GM12864 (cell line): Measurements from ENCODE around the gene HECTD4.
A peak's percentile ranks its signal among the peaks of the same experiment; 100 is the strongest.

ENCODE experiments used
- DNase-seq: peaks from one replicate; pipeline ENCODE4 v3.0.0-alpha.2; 2011; ENCODE audit warnings: low read depth
- H3K4me3 ChIP-seq: 2 replicates; pipeline ENCODE4 v1.5.1; 2011; ENCODE audit warnings: mild to moderate bottlenecking, low read depth, low read length, control low read depth
- TF ChIP-seq, protein P1 (sequence below): IDR thresholded peaks from 2 replicates; pipeline ENCODE4 v1.5.1; 2011; ENCODE audit warnings: low read depth, mild to moderate bottlenecking, moderate library complexity, low read length, control low read depth, inconsistent platforms; ENCODE audit errors: missing control alignments

The HECTD4 gene

DNA sequence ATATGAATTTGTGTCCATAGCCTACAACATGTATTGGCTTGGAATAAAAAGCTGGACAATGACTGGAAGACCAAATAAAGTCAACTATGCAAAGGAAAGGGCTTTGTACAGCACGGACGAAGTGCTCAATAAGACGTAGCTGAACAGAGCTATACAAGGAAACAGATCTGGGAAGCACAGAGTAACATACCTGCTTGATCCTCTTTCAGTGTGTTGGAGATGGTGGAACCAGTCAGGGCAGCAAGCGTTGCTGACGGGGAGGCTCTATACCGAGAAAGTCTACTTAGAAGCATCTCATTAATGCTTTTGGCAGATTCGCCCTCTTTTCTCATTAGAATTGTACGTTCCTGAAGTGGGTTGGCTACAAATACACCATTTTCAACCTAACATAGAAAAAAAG, 99.3 kb downstream of the HECTD4 start:
- DNase-seq = no peak
- H3K4me3 ChIP-seq = no peak overlapping the region
- TF ChIP-seq, protein P1, sequence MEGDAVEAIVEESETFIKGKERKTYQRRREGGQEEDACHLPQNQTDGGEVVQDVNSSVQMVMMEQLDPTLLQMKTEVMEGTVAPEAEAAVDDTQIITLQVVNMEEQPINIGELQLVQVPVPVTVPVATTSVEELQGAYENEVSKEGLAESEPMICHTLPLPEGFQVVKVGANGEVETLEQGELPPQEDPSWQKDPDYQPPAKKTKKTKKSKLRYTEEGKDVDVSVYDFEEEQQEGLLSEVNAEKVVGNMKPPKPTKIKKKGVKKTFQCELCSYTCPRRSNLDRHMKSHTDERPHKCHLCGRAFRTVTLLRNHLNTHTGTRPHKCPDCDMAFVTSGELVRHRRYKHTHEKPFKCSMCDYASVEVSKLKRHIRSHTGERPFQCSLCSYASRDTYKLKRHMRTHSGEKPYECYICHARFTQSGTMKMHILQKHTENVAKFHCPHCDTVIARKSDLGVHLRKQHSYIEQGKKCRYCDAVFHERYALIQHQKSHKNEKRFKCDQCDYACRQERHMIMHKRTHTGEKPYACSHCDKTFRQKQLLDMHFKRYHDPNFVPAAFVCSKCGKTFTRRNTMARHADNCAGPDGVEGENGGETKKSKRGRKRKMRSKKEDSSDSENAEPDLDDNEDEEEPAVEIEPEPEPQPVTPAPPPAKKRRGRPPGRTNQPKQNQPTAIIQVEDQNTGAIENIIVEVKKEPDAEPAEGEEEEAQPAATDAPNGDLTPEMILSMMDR = no peak

DNA sequence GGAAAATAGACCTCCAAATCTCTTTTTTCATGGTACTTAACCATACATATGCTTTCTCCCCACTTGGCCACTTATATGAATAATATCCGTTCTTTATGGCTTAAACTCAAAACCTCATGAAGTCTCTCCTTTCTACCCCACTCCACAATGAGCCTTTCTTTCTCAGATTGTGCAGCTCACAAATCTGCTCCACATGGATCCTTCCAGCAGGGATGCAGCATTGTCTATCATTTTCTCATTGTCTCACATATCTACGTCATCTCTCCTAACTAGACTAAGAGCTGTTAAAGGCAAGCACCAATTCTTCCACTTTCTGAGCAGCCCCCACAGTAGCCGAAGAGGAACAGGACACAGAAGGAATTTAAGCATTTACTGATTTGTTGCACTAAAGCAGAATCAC, 106.4 kb downstream of the HECTD4 start:
- H3K4me3 ChIP-seq = no peak overlapping the region
- DNase-seq = no peak
- TF ChIP-seq, protein P1 = no peak

DNA sequence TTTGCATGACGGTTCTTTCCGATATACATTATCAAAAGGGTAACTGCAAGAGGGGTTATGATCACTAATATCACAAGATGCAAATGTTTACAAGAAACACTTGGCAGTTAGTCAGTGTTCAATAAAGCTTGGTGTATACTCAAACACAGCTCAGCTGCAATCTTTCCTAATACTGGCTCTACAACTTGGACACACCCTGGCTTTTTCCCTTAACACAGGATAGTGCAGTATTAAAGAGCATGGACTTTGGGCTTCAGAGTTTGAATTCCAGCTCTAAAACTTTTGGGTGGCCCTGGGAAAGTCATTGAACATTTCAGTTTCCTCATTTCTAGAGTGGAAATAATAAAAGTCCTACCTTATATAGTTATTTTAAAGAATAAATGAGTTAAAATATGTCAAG, 107.0 kb downstream of the HECTD4 start:
- TF ChIP-seq, protein P1 = no peak

DNA sequence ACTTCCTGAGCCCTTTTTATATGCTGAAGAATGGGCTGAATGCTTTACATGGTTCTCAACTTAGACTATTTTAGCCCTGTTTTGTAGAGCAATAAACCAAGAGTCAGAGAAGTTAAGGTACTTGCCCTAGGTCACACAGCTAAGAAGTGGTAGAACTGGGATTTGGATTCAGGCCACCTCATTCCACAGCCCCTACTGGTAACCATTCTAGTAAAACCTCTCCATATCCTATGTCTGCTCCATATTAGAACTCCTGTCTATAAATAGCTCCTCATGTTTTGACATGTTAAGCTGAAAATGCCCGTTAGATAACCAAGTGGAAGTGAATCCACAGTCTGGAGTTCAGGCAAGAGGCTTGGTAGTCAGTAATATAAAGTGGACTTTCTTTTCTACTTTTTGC, 111.6 kb downstream of the HECTD4 start:
- TF ChIP-seq, protein P1 = no peak
- no peak for DNase-seq
- no peak overlapping the region for H3K4me3 ChIP-seq

More for the DNA sequence above, 107.0 kb downstream of the HECTD4 start:
- no peak for DNase-seq
- H3K4me3 ChIP-seq = no peak overlapping the region

DNA sequence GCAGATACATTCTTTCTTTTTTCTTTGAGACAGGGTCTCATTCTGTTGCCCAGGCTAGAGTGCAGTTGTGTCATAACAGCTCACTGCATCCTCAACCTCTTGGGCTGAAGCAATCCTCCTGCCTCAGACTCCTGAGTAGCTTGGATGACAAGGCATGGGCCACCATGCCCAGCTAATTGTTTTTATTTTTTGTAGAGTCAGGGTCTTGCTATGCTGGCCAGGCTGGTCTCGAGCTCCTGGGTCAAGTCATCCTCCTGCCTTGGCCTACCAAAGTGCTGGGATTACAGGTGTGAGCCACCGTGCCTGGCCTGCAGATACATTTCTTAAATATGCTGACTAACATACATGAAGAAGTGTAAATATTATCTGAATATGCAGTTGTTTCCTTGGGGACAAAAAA, 115.8 kb downstream of the HECTD4 start:
- no peak for DNase-seq
- TF ChIP-seq, protein P1 = no peak
- H3K4me3 ChIP-seq = no peak overlapping the region

DNA sequence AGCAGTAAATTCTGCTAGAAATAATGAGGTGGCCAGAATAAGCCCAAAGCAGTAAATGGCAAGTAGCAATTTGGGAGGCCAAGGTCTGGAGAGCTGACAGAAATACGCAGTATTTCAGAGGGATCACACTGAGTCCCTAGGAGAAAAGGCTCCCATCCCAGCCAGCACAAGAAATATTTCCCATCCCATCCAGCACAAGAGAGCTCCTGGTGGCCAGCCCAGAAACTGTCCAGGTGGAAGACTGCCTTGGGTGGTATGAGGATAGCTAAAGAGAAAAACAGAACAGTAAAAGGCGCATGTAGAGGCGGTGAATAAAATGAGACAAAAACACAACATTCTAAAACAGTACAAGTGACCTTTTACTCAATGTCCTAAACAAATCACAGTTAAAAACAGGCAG, 120.7 kb downstream of the HECTD4 start:
- TF ChIP-seq, protein P1 = peak; percentile 17
- DNase-seq = no peak
- no peak overlapping the region for H3K4me3 ChIP-seq

DNA sequence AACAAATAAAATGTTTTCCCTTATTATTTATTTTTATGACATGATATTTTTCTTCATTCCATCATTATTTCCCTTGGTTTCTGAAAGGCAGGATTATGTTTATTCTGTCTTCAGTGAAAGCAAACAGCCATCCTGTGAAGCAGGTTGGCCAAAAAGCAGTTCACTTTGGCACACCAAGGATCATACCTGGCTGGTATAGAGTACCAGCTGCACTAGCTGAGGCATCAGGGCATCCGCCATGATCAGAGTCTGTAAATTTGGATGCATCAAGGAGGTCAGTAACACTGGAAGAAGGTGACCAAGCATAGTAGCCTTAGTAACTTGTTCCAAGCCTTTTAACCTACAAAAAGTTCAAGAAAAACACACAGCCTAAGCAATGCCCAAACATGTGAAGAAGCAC, 123.3 kb downstream of the HECTD4 start:
- H3K4me3 ChIP-seq = no peak overlapping the region
- DNase-seq = no peak
- TF ChIP-seq, protein P1 = no peak
